GM18520 (cell line): ENCODE results near the gene CACNA1C.

Source experiments
- ATAC-seq: cut with Tn5 transposase; IDR thresholded peaks from one replicate; pipeline ENCODE4 v1.9.1; 2021; ENCODE audit not compliant: unreplicated experiment

The CACNA1C gene

GRCh38 chr12:2167231-2167630, 114.4 kb downstream of the CACNA1C start:
- no peak for ATAC-seq

GRCh38 chr12:2168808-2169207, 116.0 kb downstream of the CACNA1C start:
- no peak for ATAC-seq

- no peak for ATAC-seq
Observed at GRCh38 chr12:2169489-2169888, 116.7 kb downstream of the CACNA1C start.

GRCh38 chr12:2169940-2170339, 117.2 kb downstream of the CACNA1C start:
- ATAC-seq = no peak

GRCh38 chr12:2170376-2170775, 117.6 kb downstream of the CACNA1C start:
- ATAC-seq = no peak

GRCh38 chr12:2171672-2172426, 119.1 kb downstream of the CACNA1C start:
- no peak for ATAC-seq

- no peak for ATAC-seq
Observed at GRCh38 chr12:2172491-2173214, 119.9 kb downstream of the CACNA1C start.

- no peak for ATAC-seq
Observed at GRCh38 chr12:2173971-2174370, 121.2 kb downstream of the CACNA1C start.

- no peak for ATAC-seq
Observed at GRCh38 chr12:2177003-2177402, 124.2 kb downstream of the CACNA1C start.

- no peak for ATAC-seq
Observed at GRCh38 chr12:2177751-2178150, 125.0 kb downstream of the CACNA1C start.

GRCh38 chr12:2179058-2179457, 126.3 kb downstream of the CACNA1C start:
- ATAC-seq = no peak

GRCh38 chr12:2179953-2180736, 127.4 kb downstream of the CACNA1C start:
- ATAC-seq = no peak

- ATAC-seq = no peak
Observed at GRCh38 chr12:2180737-2181082, 127.9 kb downstream of the CACNA1C start.

GRCh38 chr12:2183556-2184541, 131.1 kb downstream of the CACNA1C start:
- no peak for ATAC-seq

GRCh38 chr12:2185751-2186341, 133.1 kb downstream of the CACNA1C start:
- ATAC-seq = no peak

- no peak for ATAC-seq
Observed at GRCh38 chr12:2187195-2187945, 134.6 kb downstream of the CACNA1C start.

GRCh38 chr12:2190085-2190484, 137.3 kb downstream of the CACNA1C start:
- ATAC-seq = no peak

- no peak for ATAC-seq
Observed at GRCh38 chr12:2190896-2191533, 138.2 kb downstream of the CACNA1C start.

- ATAC-seq = no peak
Observed at GRCh38 chr12:2191534-2192153, 138.9 kb downstream of the CACNA1C start.
